Right lobe of liver (tissue), 6 donors: ENCODE results near the gene HLA-DPB1. TPM values are rescaled to one million over a fixed set of nuclear protein-coding genes. Genes with fewer than 3 reads are reported as not detected.
A peak's percentile ranks its signal among the peaks of the same experiment; 100 is the strongest.

Experiments used
- ATAC-seq, 4 donors: fragments of 200-7000 bp; cut with Tn5 transposase; one replicate each; pipeline ENCODE4 v1.9.1; 2020; ENCODE audit warnings: mild to moderate bottlenecking in 4 of 4, moderate library complexity in 4 of 4
- DNase-seq, 3 donors: peaks; one replicate each; pipeline ENCODE4 v3.0.0-alpha.2; 2020
- H3K27ac ChIP-seq, 3 donors: fragments of 200-600 bp; one replicate each; pipeline ENCODE4 v1.8.0; 2022
- H3K27me3 ChIP-seq, 2 donors: fragments of 200-600 bp; one replicate each; pipeline ENCODE4 v1.8.0; 2022
- H3K36me3 ChIP-seq, 4 donors: fragments of 200-600 bp; sonication (generic) in 1 of 4; one replicate each; pipeline versions ENCODE4 v1.5.1 to v1.8.0; 2017 to 2022; ENCODE audit warnings: control low read depth in 1 of 4
- H3K4me1 ChIP-seq, 4 donors: fragments of 200-600 bp; sonication (generic) in 1 of 4; one replicate each; pipeline versions ENCODE4 v1.5.1 to v1.8.0; 2017 to 2022; ENCODE audit warnings: control low read depth in 1 of 4
- H3K4me3 ChIP-seq, 3 donors: fragments of 200-600 bp; one replicate each; pipeline ENCODE4 v1.8.0; 2022
- H3K9me3 ChIP-seq, 4 donors: fragments of 200-600 bp; sonication (generic) in 1 of 4; one replicate each; pipeline versions ENCODE4 v1.5.1 to v1.8.0; 2017 to 2022; ENCODE audit warnings: control low read depth in 1 of 4
- POLR2A ChIP-seq: fragments of 450-650 bp; IDR thresholded peaks from one replicate; pipeline ENCODE4 v1.6.1; 2017; ENCODE audit warnings: antibody characterized with exemption, mild to moderate bottlenecking
- WGBS: methylation state at CpG from one replicate; pipeline ENCODE4 v1.1.6; 2018; ENCODE audit warnings: low coverage, low lambda C conversion rate; ENCODE audit not compliant: insufficient coverage; ENCODE audit errors: missing lambda C conversion rate; 5-methylcytosine and 5-hydroxymethylcytosine counted together
- intact Hi-C, 2 donors: fragments of 100-400 bp; cut with DNase I; formaldehyde crosslinking; loops; one replicate each; pipeline versions ENCODE4 v1.11.2 to v1.14.1; 2022
- total RNA-seq, 6 experiments: library from RNA; depleted of rRNA in 2 of 6; stranded (reverse); fragments of >200 nt in 2 of 6; fragmentation: NEBNext Ultra II Directional in 3 of 6; extraction: Animal tissue kit (Norgen Biotek cat#: 25700) in 3 of 6; gene quantifications; one replicate each; pipeline versions ENCODE4 v1.1.0 to v1.2.4, GENCODE V29; 2016 to 2023
- TF ChIP-seq, protein P1 (sequence below), 4 donors: fragments of 200-600 bp in 3 of 4; fragments of 450-650 bp in 1 of 4; IDR thresholded peaks; one replicate each; pipeline versions ENCODE4 v1.5.1 to v1.8.0; 2016 to 2022; ENCODE audit warnings: antibody characterized with exemption in 4 of 4, mild to moderate bottlenecking in 2 of 4
- donor health status: DM: no; HTN: yes; CAD: no.
- donor health status: DM: no; HTN: no; CAD: no.
- donor health status: DM: no; HTN: no; CAD: no.
- donor health status: DM: no; HTN: yes; CAD: no.
- donor health status: DM: no; HTN: yes; CAD: no.

Gene HLA-DPB1
- total RNA-seq, 6 experiments from 2014 or later = 8.6 to 66.7 (median 23.0) TPM

GRCh38 chr6:33069021-33069738 is 6.6 kb upstream of the HLA-DPB1 start:
- H3K4me3 ChIP-seq = no peak overlapping the region
- H3K9me3 ChIP-seq = no peaks in the 10 kb centered on the region
- TF ChIP-seq, protein P1, sequence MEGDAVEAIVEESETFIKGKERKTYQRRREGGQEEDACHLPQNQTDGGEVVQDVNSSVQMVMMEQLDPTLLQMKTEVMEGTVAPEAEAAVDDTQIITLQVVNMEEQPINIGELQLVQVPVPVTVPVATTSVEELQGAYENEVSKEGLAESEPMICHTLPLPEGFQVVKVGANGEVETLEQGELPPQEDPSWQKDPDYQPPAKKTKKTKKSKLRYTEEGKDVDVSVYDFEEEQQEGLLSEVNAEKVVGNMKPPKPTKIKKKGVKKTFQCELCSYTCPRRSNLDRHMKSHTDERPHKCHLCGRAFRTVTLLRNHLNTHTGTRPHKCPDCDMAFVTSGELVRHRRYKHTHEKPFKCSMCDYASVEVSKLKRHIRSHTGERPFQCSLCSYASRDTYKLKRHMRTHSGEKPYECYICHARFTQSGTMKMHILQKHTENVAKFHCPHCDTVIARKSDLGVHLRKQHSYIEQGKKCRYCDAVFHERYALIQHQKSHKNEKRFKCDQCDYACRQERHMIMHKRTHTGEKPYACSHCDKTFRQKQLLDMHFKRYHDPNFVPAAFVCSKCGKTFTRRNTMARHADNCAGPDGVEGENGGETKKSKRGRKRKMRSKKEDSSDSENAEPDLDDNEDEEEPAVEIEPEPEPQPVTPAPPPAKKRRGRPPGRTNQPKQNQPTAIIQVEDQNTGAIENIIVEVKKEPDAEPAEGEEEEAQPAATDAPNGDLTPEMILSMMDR (IDR thresholded peaks at IDR 0.05) = no peak
- no peak for TF ChIP-seq POLR2A
- no peaks in the 10 kb centered on the region for H3K27me3 ChIP-seq
- DNase-seq (no peak), ATAC-seq (no peak)
- H3K27ac ChIP-seq = no peak overlapping the region
- intact Hi-C loops = no loop called here
- no peaks in the 10 kb centered on the region for H3K4me1 ChIP-seq
- no peaks in the 10 kb centered on the region for H3K36me3 ChIP-seq
- 100% methylated on average over 2 of the region's 10 CpGs for WGBS

DNA sequence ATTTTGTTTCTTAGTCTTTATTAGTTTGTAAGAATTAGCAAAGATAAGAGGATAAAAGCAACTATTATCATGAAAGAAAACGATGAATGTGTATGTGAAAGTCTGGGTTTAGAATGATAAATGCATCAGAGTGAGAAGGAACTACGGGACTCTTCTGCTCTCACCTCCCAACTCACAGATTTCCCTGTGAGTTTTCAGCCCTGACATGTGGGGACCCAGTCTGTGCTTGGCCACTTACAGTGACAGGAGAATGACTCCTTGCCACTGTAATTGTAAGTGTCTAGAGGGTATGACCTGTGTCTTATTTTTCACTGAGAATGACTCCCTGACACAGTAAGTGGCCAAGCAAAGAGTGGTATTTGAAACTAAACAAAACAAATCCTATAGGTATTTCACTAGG is 4.9 kb upstream of the HLA-DPB1 start:
- Histone ChIP-seq H3K4me1 (no peaks in the 10 kb centered on the region), H3K27ac (no peak overlapping the region), H3K4me3 (no peak overlapping the region), H3K27me3 (no peaks in the 10 kb centered on the region), H3K9me3 (no peaks in the 10 kb centered on the region), H3K36me3 (no peaks in the 10 kb centered on the region)
- ATAC-seq (no peak), DNase-seq (no peak)
- WGBS = 67% methylated on average over 2 of the region's 2 CpGs
- intact Hi-C loops = no loop called here
- TF ChIP-seq, protein P1 (IDR thresholded peaks at IDR 0.05) = no peak
- TF ChIP-seq POLR2A = no peak

- 51% methylated on average over 6 of the region's 6 CpGs for WGBS
Measured at GRCh38 chr6:33071569-33071968, 4.2 kb upstream of the HLA-DPB1 start.

GRCh38 chr6:33072508-33073100 is 3.2 kb upstream of the HLA-DPB1 start:
- H3K27ac ChIP-seq = peak overlapping the region in 1 of 3 donors; percentile 9
- H3K4me3 ChIP-seq = peak overlapping the region in 1 of 3 donors; percentile 33
- DNase-seq (no peak), ATAC-seq (no peak)
- no peaks in the 10 kb centered on the region for H3K36me3 ChIP-seq
- intact Hi-C loops = no loop called here
- H3K9me3 ChIP-seq = no peaks in the 10 kb centered on the region
- H3K4me1 ChIP-seq = no peaks in the 10 kb centered on the region
- TF ChIP-seq, protein P1 (IDR thresholded peaks at IDR 0.05) = no peak
- no peak for TF ChIP-seq POLR2A
- WGBS = 29% methylated on average over 7 of the region's 7 CpGs
- no peaks in the 10 kb centered on the region for H3K27me3 ChIP-seq

More at GRCh38 chr6:33071569-33071968, 4.2 kb upstream of the HLA-DPB1 start:
- no peak for TF ChIP-seq POLR2A
- TF ChIP-seq, protein P1 (IDR thresholded peaks at IDR 0.05) = no peak
- ATAC-seq = no peak
- intact Hi-C loops = no loop called here
- no peak for DNase-seq
- Histone ChIP-seq H3K4me1 (no peaks in the 10 kb centered on the region), H3K36me3 (no peaks in the 10 kb centered on the region), H3K27ac (no peak overlapping the region), H3K27me3 (no peaks in the 10 kb centered on the region), H3K9me3 (no peaks in the 10 kb centered on the region), H3K4me3 (peak overlapping the region in 1 of 3 donors; percentile 12)
